HepG2 (cell line): Measurements from ENCODE around the gene ABCB11. TPM values are rescaled to one million over a fixed set of nuclear protein-coding genes. Genes with fewer than 3 reads are reported as not detected.
A peak's percentile ranks its signal among the peaks of the same experiment; 100 is the strongest.

Experiments
- ATAC-seq: fragments of 200-7000 bp; cut with Tn5 transposase; 3 replicates; pipeline ENCODE4 v1.9.1; 2020; ENCODE audit warnings: mild to moderate bottlenecking, moderate library complexity
- BruUV-seq: library from RNA; stranded (reverse); fragments of 400-500 nt; replicated peaks from 2 replicates; lab custom pipeline; 2021; lab: Mats Ljungman, UMichigan
- CTCF ChIA-PET: fragments of 300-600 bp; formaldehyde crosslinking; extraction: SDS; loops from one replicate; lab custom pipeline; 2021; ENCODE audit warnings: low total read pairs, inconsistent platforms, low intra/inter-chr PET ratio; lab: Yijun Ruan, JAX
- POLR2A ChIA-PET: fragments of 350-600 bp; sonication (Branson Sonifier 250); formaldehyde crosslinking; loops from one replicate; lab custom pipeline; 2020; ENCODE audit warnings: antibody characterized with exemption, inconsistent platforms; lab: Yijun Ruan, JAX
- DNase-seq: peaks from one replicate; pipeline ENCODE4 v3.0.0-alpha.2; 2015; ENCODE audit warnings: low spot score
- FAIRE-seq: peaks from 3 replicates; lab custom pipeline; 2011; peaks lifted over from hg19 to GRCh38; lab: Jason Lieb, UNC
- H2AFZ ChIP-seq: one replicate; pipeline ENCODE4 v1.6.1; 2011; ENCODE audit warnings: low read length, inconsistent platforms
- H3K27ac ChIP-seq: fragments of 300-600 bp; 3 replicates; pipeline ENCODE4 v1.8.0; 2011; ENCODE audit warnings: mixed run types, mild to moderate bottlenecking, mixed read lengths, low read length, inconsistent platforms; ENCODE audit not compliant: insufficient read depth; ENCODE audit errors: extremely low read length
- H3K27me3 ChIP-seq, 2 experiments: fragments of 200-600 bp in 1 of 2; 2 replicates in 1 of 2; 3 replicates in 1 of 2; pipeline versions ENCODE4 v1.6.0 to v1.8.0; 2011; ENCODE audit warnings: low read length in 2 of 2, mild to moderate bottlenecking in 2 of 2, moderate library complexity in 2 of 2, inconsistent platforms in 1 of 2; ENCODE audit not compliant: insufficient read depth in 2 of 2, control insufficient read depth in 1 of 2
- H3K36me3 ChIP-seq, 2 experiments: fragments of 200-600 bp in 1 of 2; replicated peaks in 1 of 2; 2 replicates in 1 of 2; 3 replicates in 1 of 2; pipeline versions ENCODE4 v1.5.1 to v1.8.0; 2011; ENCODE audit warnings: low read length in 2 of 2, inconsistent platforms in 1 of 2; ENCODE audit not compliant: insufficient read depth in 2 of 2, control insufficient read depth in 1 of 2
- H3K4me1 ChIP-seq: 2 replicates; pipeline ENCODE4 v1.5.1; 2012; ENCODE audit warnings: low read length, inconsistent platforms; ENCODE audit not compliant: insufficient read depth
- H3K4me2 ChIP-seq: 2 replicates; pipeline ENCODE4 v1.6.0; 2011; ENCODE audit warnings: low read depth, low read length, inconsistent platforms
- H3K4me3 ChIP-seq, 3 experiments: fragments of 200-600 bp in 1 of 3; sonication (generic), shearing (Covaris generic) in 1 of 3; replicated peaks in 1 of 3; 2 replicates each; pipeline ENCODE4 v1.5.1; 2011 to 2016; ENCODE audit warnings: low read length in 3 of 3, inconsistent platforms in 2 of 3, low read depth in 2 of 3, mild to moderate bottlenecking in 2 of 3, control low read depth in 1 of 3, mixed read lengths in 1 of 3; ENCODE audit not compliant: insufficient read depth in 1 of 3
- H3K79me2 ChIP-seq: one replicate; pipeline ENCODE4 v1.6.1; 2011; ENCODE audit warnings: low read length, inconsistent platforms; ENCODE audit not compliant: insufficient read depth
- H3K9ac ChIP-seq: 2 replicates; pipeline ENCODE4 v1.6.0; 2011; ENCODE audit warnings: mild to moderate bottlenecking, low read depth, low read length, inconsistent platforms; ENCODE audit not compliant: insufficient read depth
- H3K9me3 ChIP-seq: 2 replicates; pipeline ENCODE4 v1.5.1; 2012; ENCODE audit warnings: mild to moderate bottlenecking, low read length
- H4K20me1 ChIP-seq: 2 replicates; pipeline ENCODE4 v1.6.0; 2011; ENCODE audit warnings: inconsistent platforms, mild to moderate bottlenecking, low read length, moderate library complexity; ENCODE audit not compliant: insufficient read depth
- GPN1 ChIP-seq: sonication (generic); formaldehyde crosslinking; IDR thresholded peaks from 2 replicates; pipeline ENCODE4 v1.5.1; 2020; ENCODE audit warnings: missing genetic modification reagents, borderline replicate concordance
- HNRNPK ChIP-seq: fragments of 200-400 bp; formaldehyde crosslinking; IDR thresholded peaks from 2 replicates; pipeline ENCODE4 v1.6.1; 2018; ENCODE audit warnings: low read length, low read depth, moderate library complexity, mild to moderate bottlenecking; ENCODE audit not compliant: poor library complexity, severe bottlenecking
- HNRNPUL1 ChIP-seq: fragments of 200-400 bp; formaldehyde crosslinking; IDR thresholded peaks from 2 replicates; pipeline ENCODE4 v1.6.1; 2017; ENCODE audit warnings: low read depth, mild to moderate bottlenecking, low read length, moderate library complexity
- JUN ChIP-seq: sonication (generic); formaldehyde crosslinking; IDR thresholded peaks from 2 replicates; pipeline ENCODE4 v1.4.0; 2020; ENCODE audit warnings: mild to moderate bottlenecking, missing genetic modification reagents
- ZBED4 ChIP-seq: sonication (generic); formaldehyde crosslinking; IDR thresholded peaks from 2 replicates; pipeline ENCODE4 v1.4.0; 2020; ENCODE audit warnings: missing genetic modification reagents, borderline replicate concordance
- ZC3H13 ChIP-seq: sonication (generic); formaldehyde crosslinking; IDR thresholded peaks from 2 replicates; pipeline ENCODE4 v1.8.1; 2023; ENCODE audit warnings: mild to moderate bottlenecking, missing genetic modification reagents, moderate library complexity
- ZNF772 ChIP-seq: sonication (generic); formaldehyde crosslinking; IDR thresholded peaks from 2 replicates; pipeline ENCODE4 v1.5.0; 2020; ENCODE audit warnings: mild to moderate bottlenecking, missing genetic modification reagents
- ZNF816 ChIP-seq: sonication (generic); formaldehyde crosslinking; IDR thresholded peaks from 2 replicates; pipeline ENCODE4 v1.8.0; 2022; ENCODE audit warnings: missing genetic modification reagents, mild to moderate bottlenecking, borderline replicate concordance
- ZNF841 ChIP-seq: sonication (generic); formaldehyde crosslinking; IDR thresholded peaks from 2 replicates; pipeline ENCODE4 v1.8.1; 2023; ENCODE audit warnings: missing genetic modification reagents, borderline replicate concordance
- ZSCAN22 ChIP-seq: sonication (generic); formaldehyde crosslinking; IDR thresholded peaks from 2 replicates; pipeline ENCODE4 v1.4.0; 2020; ENCODE audit warnings: mild to moderate bottlenecking, missing genetic modification reagents
- WGBS: methylation state at CpG from one replicate; pipeline ENCODE4 v1.1.6; 2017; ENCODE audit warnings: low lambda C conversion rate; 5-methylcytosine and 5-hydroxymethylcytosine counted together
- in situ Hi-C: cut with HindIII; loops from 2 replicates; pipeline ENCODE4 v1.10.0; 2017; ENCODE audit warnings: low pct_unique_long_range_greater_than_20kb; ENCODE audit not compliant: extremely low pct_ligation_motif_present
- intact Hi-C: fragments of 100-400 bp; cut with micrococcal nuclease; formaldehyde crosslinking; loops from one replicate; pipeline ENCODE4 v1.10.0; 2022; ENCODE audit not compliant: unreplicated experiment
- polyA plus RNA-seq, 8 experiments: library from polyadenylated mRNA; depleted of rRNA in 3 of 8; stranded (reverse) in 7 of 8; unstranded in 1 of 8; fragments of >200 nt; fragmentation: Illumina TruSeq in 4 of 8; extraction: Trizol in 4 of 8; gene quantifications; 2 replicates each; pipeline versions ENCODE4 v1.2.1 to v1.2.3, GENCODE V29; 2011 to 2016; ENCODE audit warnings: low read depth in 4 of 8, missing spikeins in 1 of 8, mixed read lengths in 1 of 8; ENCODE audit not compliant: insufficient read depth in 1 of 8
- total RNA-seq, 5 experiments: library from RNA; depleted of rRNA; stranded (reverse); fragments of >200 nt; fragmentation: Illumina TruSeq; extraction: Trizol; gene quantifications; 2 replicates each; pipeline ENCODE4 v1.2.3, GENCODE V29; 2016; ENCODE audit warnings: low read depth in 1 of 5

The ABCB11 gene
- total and polyA plus RNA-seq, 2 of the 13 experiments (the other 11 are each of a cell fraction or from before 2014, with no cell fraction given): not detected

GRCh38 chr2:168945508-168945907 is 85.6 kb downstream of the ABCB11 start:
- WGBS: 26% methylated on average over 4 of the region's 4 CpGs
- POLR2A ChIA-PET: no interaction called here
- no peaks in the 10 kb centered on the region for H3K79me2 ChIP-seq
- no peaks in the 10 kb centered on the region for H4K20me1 ChIP-seq
- no peak overlapping the region for H3K4me2 ChIP-seq
- FAIRE-seq: no peak
- no peaks in the 10 kb centered on the region for H3K36me3 ChIP-seq
- no peak overlapping the region for H3K4me3 ChIP-seq
- no peak for ATAC-seq
- no peak overlapping the region for H3K9ac ChIP-seq
- TF ChIP-seq HNRNPUL1 (no peak), HNRNPK (peak; percentile 69)
- no peaks in the 10 kb centered on the region for H3K9me3 ChIP-seq
- H3K27me3 ChIP-seq: 0 out of 5 replicates have a peak, but pooled peaks cover 0 to 3% of the 10 kb centered on the region in 2 experiments
- H3K4me1 ChIP-seq: no peaks in the 10 kb centered on the region
- no TSS peak for BruUV-seq
- CTCF ChIA-PET: no interaction called here
- in situ Hi-C loops (no loop called here), intact Hi-C loops (no loop called here)
- DNase-seq: no peak
- H3K27ac ChIP-seq: no peak overlapping the region
- H2AFZ ChIP-seq: no peak overlapping the region

GRCh38 chr2:168944065-168944464 is 87.1 kb downstream of the ABCB11 start:
- ChIA-PET POLR2A (no interaction called here), CTCF (no interaction called here)
- H3K36me3 ChIP-seq: no peaks in the 10 kb centered on the region
- intact Hi-C loops: no loop called here
- no peak for TF ChIP-seq ZBED4 (CRISPR knock-in tag)
- TF ChIP-seq ZNF816 (CRISPR knock-in tag): no peak
- no peak for TF ChIP-seq ZNF841 (CRISPR knock-in tag)
- TF ChIP-seq ZNF772 (CRISPR knock-in tag): no peak
- TF ChIP-seq GPN1 (CRISPR knock-in tag): no peak
- TF ChIP-seq ZC3H13 (CRISPR knock-in tag): no peak
- no peak for TF ChIP-seq ZSCAN22 (CRISPR knock-in tag)
- TF ChIP-seq JUN (CRISPR knock-in tag): no peak
- 38% methylated on average over 3 of the region's 3 CpGs for WGBS
- no peaks in the 10 kb centered on the region for H3K4me1 ChIP-seq
- H3K9ac ChIP-seq: no peak overlapping the region
- H3K4me2 ChIP-seq: no peak overlapping the region
- DNase-seq (no peak), FAIRE-seq (no peak), ATAC-seq (no peak)
- H3K27me3 ChIP-seq: 0 out of 5 replicates have a peak, but pooled peaks cover 0 to 3% of the 10 kb centered on the region in 2 experiments
- no peaks in the 10 kb centered on the region for H3K79me2 ChIP-seq
- in situ Hi-C loops: no loop called here
- H2AFZ ChIP-seq: no peak overlapping the region
- BruUV-seq: no TSS peak
- no peaks in the 10 kb centered on the region for H3K9me3 ChIP-seq
- H3K27ac ChIP-seq: no peak overlapping the region
- no peak overlapping the region for H3K4me3 ChIP-seq
- no peaks in the 10 kb centered on the region for H4K20me1 ChIP-seq
